SKM-1 treated with dmso at 0.1 percent for 144 hours (cell line): ENCODE results near the gene USP10.

Source experiments
- DNase-seq: peaks from one replicate; lab custom pipeline; 2025; ENCODE audit not compliant: unreplicated experiment; lab: John Stamatoyannopoulos, UW

The USP10 gene

DNA sequence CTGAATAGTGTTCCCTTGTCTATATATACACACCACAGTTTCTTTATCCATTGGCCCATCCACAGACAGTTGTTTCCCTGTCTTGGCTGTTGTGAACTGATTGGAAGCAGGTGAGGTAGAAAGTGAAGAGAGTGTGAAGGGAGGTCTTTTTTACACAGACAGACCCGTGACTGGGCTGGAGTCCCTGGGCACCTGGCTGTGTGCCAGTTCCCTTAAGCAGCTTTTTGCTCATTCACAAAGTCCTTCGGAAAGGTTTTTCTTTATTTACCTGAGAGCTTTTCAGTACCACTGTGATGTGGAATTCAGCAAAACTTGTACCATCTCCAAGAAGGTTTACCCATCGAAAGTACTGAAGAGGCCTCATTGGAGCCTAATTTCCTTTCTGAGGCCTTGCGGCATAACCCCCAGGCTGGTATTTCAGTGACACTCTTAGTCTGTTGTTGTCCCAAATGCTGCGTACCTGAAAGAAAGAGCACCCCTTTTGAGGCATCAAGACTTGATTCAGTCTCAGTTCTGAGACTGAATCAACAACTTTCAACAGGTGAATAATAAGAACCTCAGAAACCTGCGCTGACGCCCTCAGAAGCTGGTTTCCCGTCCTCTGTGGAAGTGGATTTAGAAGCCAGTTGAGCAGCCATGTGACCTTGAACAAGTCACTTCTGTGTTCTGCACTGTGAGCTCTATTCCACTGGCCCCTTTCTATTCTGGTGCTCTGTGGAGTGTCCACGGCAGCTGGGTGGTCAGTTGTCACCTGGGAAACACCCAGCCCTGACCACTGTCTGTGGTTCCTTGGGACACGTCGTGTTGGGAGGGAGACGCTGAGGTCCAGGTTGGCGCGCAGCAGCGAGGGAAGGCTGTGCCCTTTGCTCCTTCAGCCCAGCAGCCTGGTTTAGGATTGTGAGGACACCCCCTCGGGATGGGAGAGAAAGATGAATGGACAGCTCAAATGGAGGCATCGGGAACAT lies 66.1 kb downstream of the USP10 start:
- no peak for DNase-seq

DNA sequence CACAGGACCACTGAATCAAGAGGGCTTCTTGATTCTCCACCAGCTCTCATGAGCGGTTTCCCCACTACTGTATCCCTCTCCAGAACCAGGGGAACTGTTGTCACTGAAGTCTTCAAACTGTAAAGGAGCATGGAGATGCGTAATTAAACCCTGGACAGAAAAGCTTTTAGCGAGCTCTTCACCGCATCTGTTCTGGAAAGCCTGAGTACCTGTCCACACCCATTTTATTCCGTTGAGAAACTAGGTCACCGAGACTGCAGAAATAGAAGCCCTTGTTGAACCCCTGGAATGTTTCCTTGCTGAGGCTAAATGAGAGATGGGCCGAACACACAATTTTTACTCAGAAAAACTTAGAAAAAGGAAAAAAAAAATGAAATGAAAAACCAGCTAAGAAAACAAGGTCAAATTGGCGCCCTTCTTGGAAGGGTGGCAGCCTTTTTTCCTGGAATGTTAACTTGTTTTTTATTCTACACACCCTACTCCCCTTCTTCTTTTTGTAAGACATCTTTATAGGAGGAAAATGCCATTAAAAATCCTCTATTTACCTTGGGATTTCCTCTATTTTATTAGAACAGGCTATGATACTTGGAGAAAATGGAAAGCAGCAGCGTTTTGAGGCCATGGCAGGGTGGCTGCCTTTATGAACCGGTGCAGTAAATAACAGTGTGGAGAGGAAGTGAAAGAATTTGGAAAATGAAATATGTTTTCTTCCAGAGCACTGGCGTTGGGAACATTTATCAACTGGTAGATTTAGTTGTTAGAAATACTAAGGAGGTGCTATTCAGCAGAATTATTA lies 67.4 kb downstream of the USP10 start:
- DNase-seq: no peak

DNA sequence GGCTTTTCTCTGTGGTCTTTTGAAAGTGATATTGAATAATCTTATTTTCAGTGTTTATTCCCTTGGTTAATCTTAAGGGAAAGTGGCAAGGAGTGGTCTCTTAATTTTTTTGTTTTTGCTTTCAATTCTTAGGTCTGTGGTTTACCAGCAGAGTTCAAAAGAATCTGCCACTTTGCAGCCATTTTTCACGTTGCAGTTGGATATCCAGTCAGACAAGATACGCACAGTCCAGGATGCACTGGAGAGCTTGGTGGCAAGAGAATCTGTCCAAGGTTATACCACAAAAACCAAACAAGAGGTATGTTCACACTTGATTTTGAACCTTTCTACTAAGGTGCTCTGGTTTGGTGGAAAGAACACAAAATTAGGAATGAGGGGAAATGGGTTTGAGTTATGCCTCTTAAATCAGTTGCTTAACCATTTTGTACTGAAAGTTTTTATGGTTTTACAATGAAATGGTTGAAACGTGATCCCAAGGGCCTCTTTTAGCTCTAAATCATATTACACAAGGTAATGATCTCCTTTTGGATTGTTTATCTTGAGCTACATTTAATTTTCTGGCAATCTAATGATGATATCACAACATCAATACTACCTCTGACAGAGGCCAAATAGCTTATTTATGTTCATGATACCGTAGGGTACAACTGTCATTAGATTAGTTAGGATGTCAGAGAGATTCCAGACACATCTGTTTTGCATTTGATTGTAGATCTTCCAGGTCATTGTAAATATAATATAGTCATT lies 68.4 kb downstream of the USP10 start:
- no peak for DNase-seq

DNA sequence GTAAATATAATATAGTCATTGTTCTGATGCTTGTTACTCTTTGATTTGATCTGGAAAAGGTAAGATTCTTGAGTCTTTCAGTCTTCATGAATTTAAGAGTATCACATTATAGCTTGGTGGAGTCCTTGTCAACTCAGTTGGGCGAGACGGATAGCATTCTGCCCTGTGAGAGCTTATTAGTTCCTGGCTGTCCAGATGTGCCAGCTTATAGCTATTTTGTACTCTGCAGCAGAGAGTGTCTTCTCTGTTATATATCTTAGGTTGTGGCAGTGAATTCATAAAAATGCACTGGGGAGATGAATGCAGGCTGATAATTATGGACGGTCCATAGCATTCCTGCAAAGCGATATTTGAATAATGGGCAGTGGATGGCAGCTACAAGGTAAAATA lies 69.0 kb downstream of the USP10 start:
- no peak for DNase-seq

DNA sequence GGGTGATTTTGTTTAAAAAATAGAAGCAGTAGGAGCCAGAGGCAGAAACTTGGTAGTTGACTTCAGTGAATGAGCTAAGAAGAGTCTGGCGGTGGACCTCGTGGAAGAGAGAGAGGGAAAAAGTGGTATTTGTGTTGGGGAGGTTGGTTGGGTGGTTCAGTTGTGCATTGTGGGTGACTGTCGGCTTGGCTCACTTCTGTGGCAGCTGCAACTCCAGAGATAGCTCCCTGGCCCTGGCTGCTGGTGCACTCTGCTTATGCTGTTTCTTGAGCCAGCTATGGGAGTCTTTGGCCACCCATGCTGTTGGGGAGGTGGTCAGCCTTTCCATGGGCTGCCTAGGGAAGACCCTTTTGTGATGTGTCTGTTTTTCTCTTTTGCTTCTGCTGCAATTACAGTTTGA lies 69.6 kb downstream of the USP10 start:
- DNase-seq: no peak

DNA sequence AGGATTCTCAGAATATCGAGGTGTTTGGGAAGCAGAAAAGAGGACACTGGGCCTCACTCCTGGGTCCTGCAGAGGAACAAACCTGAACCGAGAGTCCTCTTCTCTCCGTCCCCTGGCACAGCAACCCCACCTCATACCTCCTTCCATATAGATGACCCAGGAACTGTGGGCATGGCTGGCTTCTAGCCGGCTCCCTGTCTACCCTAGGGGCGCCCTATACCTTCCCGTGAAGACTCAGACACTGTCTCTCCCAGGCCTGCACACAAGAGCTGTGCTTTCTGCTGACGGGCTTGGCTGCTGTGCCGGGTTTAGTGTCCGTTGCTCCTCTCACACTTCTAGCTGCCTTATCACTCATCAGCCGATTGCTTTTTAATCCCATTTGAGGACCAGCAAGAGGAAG lies 73.5 kb downstream of the USP10 start:
- no peak for DNase-seq

DNA sequence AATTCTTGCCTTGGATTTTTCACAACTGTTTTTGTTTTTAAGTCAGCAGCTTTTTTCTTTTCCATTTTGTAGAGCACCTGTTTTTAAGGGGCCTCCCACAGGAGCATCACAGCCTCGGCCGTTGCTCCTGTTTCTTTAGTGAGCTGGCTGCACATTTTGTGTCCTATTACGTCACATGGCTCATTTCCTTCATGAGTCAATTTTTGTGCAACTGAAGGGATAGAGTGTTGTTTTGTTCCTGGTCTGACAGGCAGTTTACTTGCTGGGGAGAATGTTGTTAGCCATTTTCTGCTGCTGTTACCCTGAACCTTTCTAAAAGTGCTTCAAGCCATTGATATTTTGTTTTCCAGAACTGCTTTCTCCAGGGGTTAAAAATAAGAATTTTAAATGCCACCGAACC lies 75.0 kb downstream of the USP10 start:
- DNase-seq: peak; percentile 53

DNA sequence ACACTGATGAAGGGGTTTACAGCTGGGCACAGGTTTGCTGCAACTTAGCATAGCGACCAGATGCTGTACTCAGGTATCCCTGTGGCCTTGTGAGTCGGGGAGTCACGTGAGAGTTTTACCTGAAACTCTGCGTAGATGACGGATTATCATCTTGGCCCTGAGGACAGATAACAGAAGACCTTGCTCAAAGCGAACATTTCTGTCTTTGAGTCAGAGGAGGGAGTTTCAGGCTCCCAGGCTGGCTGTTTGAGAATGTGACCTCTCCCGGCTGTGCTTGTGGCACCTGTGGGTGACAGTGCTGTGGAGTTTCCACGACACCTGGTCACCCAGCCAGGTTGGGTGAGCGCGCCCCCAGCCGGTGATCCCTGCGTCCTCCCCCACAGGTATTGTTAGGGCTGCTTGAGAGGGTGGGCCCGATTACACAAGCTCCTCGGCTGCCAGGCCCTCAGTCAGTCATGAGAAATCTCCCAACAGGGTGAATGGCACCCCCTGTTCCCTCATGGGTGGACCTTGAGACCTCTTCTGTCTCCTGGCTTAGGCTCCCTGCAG lies 75.5 kb downstream of the USP10 start:
- DNase-seq: no peak

DNA sequence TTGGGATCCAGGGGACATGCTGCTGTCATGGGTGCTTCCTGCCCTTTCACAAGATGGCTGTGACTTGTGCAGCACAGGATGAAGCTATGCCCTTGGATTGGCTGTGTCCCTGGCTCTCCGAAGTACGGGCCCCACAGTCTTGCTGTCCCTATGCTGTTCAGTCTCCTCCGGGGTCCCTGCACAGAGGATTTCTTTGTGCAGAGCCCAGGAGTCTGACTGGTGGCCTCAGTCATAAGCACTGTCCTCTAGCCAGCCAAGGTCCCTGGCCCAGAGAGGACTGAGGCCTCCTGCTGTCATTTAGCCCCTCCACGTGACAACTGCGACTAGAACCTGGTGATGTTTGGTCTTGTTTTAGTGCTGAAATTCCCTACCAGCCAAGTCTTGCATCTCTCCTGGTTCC lies 77.6 kb downstream of the USP10 start:
- no peak for DNase-seq

DNA sequence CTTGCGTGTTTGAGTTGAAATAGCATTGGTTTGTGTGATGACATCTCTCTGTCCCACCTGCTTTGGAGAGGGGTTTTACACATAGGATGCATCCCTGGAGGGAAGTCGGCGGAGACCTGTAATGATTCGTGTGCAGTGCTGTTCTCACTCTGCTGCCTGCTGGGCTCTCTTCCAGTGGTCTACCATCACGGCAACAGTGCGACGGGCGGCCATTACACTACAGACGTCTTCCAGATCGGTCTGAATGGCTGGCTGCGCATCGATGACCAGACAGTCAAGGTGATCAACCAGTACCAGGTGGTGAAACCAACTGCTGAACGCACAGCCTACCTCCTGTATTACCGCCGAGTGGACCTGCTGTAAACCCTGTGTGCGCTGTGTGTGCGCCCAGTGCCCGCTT lies 78.9 kb downstream of the USP10 start:
- DNase-seq: no peak

DNA sequence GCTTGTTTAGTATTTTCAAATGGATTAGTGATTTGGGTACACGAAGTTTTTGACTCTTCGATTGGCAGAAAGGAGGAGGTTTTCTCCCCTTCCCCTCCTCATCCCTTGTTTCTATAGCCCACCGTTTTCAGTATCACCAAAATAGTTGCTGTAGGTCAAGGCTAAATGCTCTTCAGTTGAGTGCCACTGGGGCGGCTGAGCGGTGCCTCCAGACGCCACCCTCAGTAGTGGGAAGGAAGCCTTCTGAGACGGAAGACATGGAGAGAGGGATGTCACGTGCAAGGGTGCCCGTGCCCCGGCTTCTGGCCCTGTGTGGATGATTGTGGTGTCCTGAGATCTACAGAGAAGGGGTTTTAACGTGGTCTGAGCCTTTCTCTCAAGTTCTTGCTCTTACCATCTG lies 80.3 kb downstream of the USP10 start:
- DNase-seq: no peak

DNA sequence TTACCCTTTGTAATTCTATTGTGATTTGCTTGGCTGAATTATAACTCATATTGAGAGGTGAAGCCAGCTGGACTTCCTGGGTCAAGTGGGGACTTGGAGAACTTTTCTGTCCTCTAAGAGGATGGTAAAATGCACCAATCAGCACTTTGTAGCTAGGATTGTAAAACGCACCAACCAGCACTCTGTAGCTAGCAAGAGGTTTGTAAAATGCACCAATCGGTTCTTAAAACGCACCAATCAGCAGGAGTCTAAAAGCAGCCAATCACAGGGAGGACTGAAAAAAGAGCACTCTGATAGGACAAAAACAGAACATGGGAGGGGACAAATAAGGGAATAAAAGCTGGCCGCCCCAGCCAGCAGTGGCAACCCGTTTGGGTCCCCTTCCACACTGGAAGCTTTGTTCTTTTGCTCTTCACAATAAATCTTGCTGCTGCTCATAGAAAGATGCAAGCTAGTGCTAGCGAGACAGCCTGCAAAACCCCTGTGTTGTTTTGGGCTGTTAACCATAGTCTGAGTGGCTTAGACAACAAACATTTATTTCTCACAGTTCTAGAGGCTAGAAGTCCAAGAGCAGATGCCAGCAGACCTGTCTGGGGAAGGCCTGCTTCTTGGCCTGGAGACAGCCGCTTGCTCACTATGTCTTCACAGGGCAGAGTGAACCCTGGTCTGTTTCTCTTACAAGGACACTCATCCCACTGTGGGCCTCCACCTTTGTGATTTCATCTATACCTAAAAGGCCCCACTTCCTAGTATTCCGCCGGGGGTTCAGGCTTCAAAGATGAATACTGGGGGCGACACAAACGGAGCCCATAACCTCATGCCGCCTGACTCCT lies 81.0 kb downstream of the USP10 start:
- DNase-seq: no peak

DNA sequence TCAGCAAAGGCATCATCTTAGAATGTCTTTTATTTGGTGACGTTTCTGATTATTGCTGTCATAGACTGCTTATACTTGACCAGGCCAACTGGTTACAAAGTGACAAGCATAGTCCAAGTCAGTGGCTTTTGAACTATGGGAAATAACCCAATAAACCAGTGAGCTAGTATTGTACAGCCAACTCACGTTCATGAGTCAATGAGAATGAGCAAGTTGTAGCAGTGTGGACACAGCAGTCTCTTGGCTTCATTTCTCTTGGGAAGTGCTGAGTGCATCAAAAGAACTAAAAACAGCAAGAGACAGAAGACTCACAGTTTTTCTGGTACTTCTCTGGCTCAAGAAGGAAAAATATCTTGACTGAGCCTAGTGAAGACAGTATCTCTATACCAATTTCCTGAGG lies 83.0 kb downstream of the USP10 start:
- no peak for DNase-seq

DNA sequence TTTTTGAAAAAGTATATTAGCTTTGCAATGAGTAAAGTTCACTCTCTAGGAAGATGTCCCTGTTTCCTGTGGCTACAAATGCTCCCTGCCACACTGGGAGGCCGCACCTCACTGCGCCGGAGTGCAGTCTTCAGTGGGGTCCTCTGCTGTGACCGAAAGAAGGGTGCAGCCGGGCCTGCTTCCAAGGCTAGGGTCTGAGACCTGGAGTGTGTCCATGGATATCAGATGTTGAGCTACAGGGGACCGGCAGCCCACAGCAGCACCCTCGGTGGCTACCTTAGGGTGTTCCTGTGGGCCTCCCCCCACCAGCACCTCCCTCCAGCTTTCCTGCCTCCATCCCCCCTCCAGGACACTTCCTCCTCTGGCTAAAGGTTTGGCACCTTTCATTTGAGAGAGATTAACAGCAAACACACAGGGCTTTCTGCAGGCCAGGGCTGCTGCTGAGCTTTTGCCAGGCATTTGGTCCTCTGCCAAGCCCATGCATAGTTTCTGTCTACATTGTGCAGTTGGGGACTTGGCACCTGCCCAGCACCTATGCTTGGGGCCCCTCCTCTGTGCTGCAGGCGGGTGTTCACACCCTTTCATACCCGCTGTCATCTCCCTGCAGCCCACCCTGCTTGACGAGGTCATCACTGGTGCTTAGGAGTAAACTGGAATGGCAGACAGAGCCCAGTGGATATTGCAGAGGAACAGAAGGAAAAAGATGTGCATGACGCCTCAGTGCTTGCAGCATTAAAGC lies 86.2 kb downstream of the USP10 start:
- no peak for DNase-seq

DNA sequence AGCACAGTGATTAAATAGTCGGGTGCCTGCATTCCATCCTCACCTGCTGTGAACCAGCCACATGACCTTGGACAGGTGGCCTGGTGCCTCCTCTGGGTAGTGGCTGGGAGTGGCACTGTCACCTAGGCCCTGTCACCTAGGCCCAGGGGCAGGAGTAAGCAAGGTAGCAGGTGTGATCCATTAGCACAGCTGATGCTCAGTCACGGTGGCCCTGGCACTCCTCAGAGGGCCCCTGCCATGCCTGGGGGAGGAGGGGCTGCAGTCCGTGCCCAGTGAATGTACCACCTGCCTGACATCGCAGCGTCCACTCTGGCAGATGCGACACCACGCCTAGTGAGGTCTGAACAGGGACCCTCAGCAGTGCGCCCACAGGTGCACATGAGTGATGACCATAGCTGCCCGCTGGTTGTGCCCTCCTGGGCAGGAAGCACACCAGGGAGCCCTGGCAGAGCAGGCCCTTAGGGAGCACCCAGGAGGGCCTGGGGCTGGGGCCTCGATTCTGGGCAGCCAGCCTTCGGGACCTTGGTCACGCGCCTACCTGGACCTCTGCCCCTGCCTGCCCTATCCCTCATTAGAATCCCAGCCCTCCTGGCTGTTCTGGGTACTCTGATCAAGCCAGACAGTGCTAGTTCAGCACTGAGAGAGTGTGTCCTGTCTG lies 86.9 kb downstream of the USP10 start:
- no peak for DNase-seq

DNA sequence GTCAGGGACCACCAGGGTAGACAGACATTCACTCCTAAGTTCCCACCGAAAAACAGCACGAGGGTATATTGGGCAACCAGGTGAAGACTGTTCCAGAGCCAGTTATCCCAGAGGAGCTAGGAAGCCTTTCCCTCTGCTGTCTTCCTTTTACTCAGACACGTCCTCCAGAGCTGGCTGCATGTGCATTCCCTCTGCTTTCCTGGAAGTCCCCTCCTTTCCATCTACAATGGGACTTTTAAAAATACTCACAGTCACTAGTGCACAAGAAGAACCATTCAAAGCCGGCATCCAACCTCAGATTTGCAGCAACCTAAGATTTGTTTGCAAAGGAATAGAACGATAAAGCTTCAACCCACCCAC lies 87.4 kb downstream of the USP10 start:
- DNase-seq: no peak

DNA sequence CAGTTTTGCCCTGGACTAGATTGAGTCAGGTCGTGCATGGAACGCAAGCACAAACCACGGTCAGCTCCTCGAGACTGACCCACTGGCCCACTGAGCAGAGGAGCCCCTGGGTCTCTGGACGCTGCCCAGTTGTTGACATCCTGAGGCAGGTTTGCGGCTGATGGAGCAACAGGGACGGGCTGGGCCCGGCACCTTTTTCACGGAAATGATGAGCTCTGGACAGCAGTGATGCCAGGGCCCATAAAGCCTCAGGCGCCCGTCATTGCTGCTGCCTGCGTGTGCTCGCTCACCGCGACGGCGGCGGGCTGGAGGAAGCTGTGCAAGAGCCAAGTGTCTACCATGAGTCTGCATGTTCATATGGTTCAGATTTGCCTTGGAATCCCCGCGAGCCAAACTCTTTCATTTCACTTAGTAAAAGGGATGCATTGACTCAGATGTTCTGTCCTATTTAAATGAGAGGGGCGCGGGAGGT lies 89.2 kb downstream of the USP10 start:
- DNase-seq: no peak

DNA sequence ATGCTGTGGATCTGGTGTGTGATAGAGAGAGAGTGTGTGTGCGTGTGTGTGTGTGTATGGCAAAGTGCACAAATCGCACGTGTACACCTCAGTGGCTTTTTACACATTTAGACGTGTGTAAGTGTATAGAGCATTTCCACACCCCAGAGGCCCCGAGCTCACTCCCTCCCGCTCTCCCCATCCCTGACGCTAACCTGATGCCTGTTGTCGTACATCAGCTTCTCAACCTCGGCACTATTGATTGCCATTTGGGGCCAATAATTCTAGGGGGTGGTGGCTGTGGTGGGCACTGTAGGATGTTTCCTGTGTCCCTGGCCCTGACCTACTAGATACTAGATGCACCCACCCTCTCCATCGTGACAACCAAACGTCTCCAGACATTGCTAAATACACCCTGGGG lies 89.6 kb downstream of the USP10 start:
- DNase-seq: no peak

DNA sequence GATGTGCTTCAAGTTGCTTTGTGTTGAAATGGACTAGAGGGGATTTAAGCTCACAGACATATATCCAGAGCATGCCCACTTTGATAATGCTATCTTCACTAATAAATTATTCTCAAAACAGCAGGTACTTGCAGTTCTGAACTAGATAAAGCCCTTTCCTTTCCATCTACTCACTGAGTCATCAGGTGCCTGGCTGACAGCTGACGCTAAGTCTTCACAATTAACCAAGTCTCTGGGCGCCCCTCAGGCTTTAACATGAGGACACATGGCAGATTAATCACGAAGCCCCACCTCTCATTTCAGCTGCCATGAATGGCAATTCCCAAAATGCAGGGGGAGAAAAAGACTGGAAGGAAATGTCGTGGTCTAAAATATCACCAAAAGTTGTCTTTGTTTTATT lies 90.5 kb downstream of the USP10 start:
- DNase-seq: no peak
